ENCODE measurements around the gene ALOXE3.

The ALOXE3 gene

GRCh38 chr17:8142158-8142886 is 24.0 kb upstream of the ALOXE3 start:
- DNase-seq (ENCODE audit: low spot score) = no peak

GRCh38 chr17:8141741-8142140 is 23.4 kb upstream of the ALOXE3 start:
- DNase-seq (ENCODE audit: low spot score) = no peak

DNA sequence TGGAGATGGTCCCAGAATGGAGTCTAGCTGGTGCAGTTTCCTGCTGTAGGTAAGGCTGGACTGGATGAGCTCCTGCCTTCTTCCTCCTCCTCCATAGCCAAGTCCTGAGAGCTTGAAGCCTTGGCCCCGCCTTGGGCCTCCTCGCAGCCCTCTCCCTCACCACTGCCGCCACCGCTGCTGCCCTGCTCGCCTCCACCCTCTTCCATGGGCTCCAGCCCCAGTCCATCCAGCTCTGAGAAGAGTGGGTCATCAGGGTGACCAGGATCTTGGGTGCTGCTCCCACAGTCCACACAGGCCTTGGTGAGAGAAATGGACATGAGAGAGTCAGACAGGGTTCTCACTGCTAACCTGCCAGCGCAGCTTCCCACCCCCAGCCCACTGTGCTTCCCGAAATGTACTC is 22.7 kb upstream of the ALOXE3 start:
- DNase-seq (ENCODE audit: low spot score) = no peak

- DNase-seq (ENCODE audit: low spot score) = no peak
Measured at GRCh38 chr17:8140065-8141029, 22.0 kb upstream of the ALOXE3 start.

GRCh38 chr17:8138672-8139371 is 20.5 kb upstream of the ALOXE3 start:
- DNase-seq (ENCODE audit: low spot score) = peak; percentile 98

DNA sequence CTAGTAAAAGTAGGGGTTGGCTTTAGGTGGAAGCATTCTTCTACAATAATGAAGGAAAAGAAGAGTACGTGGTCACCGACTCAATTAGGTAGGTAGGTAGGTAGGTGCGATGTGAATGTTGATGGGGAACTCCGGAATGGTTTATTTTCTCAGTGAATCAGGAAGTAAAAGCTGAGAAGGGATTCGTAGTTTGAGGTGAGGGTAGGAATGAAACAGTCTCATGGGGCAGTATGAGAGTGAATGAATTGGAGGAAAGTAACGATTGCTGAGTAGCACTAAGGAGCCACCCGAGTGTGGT is 20.0 kb upstream of the ALOXE3 start:
- no peak for DNase-seq (ENCODE audit: low spot score)

- peak; percentile 18 for DNase-seq (ENCODE audit: low spot score)
Measured at GRCh38 chr17:8137645-8138373, 19.5 kb upstream of the ALOXE3 start.

GRCh38 chr17:8133941-8134340 is 15.6 kb upstream of the ALOXE3 start:
- DNase-seq (ENCODE audit: low spot score) = no peak

- DNase-seq (ENCODE audit: low spot score) = no peak
Measured at GRCh38 chr17:8133399-8133798, 15.1 kb upstream of the ALOXE3 start.

GRCh38 chr17:8131844-8132441 is 13.6 kb upstream of the ALOXE3 start:
- DNase-seq (ENCODE audit: low spot score) = peak; percentile 52

DNA sequence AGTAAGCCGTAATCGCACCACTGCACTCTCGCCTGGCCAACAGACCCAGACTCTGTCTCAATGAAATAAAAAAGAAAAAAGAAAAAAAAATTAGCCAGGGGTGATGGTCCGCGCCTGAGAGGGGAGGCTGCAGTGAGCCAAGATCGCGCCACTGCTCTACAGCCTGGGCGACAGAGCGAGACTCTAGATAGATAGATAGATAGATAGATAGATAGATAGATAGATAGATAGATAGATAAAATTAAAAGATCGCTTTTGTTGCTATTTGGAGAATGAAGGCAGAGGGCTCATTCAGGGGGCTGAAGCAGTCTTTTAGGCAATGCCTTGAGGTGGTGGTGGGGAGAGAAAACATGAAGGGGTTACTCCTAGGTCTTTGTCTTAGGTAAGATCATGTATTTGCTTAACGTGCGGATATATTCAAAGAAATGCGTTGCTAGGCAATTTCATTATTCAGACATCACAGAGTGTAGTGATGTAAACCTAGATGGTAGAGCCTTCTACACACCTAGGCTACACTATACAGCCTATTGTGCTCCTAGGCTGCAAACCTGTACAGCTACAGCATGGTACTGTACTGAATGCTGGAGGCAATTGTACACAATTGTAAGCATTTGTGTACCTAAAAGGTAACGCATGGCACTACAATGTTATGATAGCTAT is 9.9 kb upstream of the ALOXE3 start:
- no peak for DNase-seq (ENCODE audit: low spot score)

- DNase-seq (ENCODE audit: low spot score) = peak; percentile 50
Measured at GRCh38 chr17:8126491-8127066, 8.3 kb upstream of the ALOXE3 start.

- DNase-seq (ENCODE audit: low spot score) = peak; percentile 27
Measured at GRCh38 chr17:8125947-8126490, 7.7 kb upstream of the ALOXE3 start.

GRCh38 chr17:8125154-8125946 is 7.0 kb upstream of the ALOXE3 start:
- peak; percentile 74 for DNase-seq (ENCODE audit: low spot score)

- peak; percentile 17 for DNase-seq (ENCODE audit: low spot score)
Measured at GRCh38 chr17:8124350-8125153, 6.2 kb upstream of the ALOXE3 start.

DNA sequence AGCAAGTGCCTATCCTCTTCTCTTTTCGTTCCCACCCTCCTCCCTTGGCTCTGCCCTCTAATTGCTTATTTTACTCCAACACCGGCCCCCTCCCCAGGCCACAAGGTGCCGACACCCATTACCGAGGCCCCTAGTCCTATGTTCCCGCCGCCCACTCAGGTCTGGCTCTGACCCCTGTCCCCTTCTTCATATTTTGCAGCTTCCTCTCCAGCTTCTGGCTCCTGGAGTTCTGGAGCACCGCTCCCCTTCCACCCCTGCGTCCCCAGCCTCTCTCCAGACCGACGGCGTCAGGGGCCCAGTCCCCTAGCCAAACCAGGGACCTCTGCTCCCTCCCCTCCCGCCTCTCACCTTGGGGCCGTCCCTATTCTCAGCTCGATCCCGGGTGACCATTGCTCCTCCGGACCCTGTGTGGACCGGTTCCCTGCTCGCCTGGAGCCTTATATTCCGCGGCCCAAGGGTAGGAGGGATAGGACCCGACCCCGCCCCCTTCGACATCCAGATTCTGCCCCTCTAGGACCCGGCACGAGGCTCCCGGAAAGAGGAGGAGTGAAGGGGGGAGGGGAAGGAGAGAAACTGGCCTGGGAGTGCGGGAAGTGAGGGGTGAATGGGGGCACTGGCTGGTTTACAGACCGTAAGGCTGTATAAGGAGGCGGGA is 5.5 kb upstream of the ALOXE3 start, which contains the start of gene HES7:
TSS of gene HES7 (minus strand) at position 412 of the 655 bp plus-strand sequence. CDS start at position 390, 22 bp downstream.
- no peak for DNase-seq (ENCODE audit: low spot score)

DNA sequence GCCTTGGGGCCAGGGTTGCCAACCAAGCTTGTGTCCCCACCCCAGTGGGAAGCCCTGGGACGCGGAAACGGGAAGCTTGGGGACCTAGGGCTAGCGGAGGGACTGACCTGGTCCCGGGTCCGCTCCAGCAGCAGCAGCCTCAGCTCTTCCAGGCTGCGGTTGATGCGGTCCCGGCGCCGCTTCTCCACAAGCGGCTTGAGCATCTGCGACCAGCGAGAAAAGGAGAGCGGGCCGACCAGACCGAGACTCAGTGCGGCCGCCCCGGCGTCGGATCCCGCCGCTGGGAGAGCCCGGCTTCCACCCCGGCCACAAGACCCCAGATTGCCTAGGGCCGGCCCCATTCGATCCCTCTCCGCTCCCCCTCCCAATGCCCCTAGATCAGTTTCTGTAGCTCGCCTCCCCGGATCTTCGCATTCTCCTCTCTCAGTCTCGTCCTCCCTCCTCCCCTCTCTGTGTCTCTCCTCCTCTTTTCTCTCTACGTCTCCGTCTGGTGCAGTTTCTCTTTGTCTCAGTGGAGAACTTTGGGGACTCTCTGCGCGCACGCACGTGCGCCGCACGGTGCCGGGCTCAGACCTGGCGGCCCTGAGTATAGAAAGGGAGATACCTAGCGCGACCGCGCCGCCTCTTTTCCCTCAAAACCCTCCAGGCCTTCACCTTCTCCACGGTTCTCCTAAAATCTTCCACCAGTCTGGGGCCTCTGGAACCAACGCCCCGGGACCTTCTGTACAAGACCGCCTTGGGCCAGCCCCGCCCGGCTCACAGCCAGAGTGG is 4.8 kb upstream of the ALOXE3 start:
- peak; percentile 10 for DNase-seq (ENCODE audit: low spot score)

Data from kidney tubule cell (primary cell).